GM19455 (cell line): ENCODE measurements around the gene CFAP206.

ENCODE experiments used
- ATAC-seq: cut with Tn5 transposase; IDR thresholded peaks from one replicate; pipeline ENCODE4 v1.9.1; 2021; ENCODE audit not compliant: unreplicated experiment

The CFAP206 gene

GRCh38 chr6:87407901-87408720 is at the start of gene CFAP206:
Gene CFAP206, plus strand, starts transcription at chr6:87407972. Its CDS starts 1,868 bp downstream, at chr6:87409840.
- peak; percentile 89 for ATAC-seq

GRCh38 chr6:87364602-87365252 is 43.0 kb upstream of the CFAP206 start:
- no peak for ATAC-seq

GRCh38 chr6:87366072-87366827 is 41.5 kb upstream of the CFAP206 start:
- ATAC-seq = no peak

- ATAC-seq = no peak
Measured at GRCh38 chr6:87366899-87367298, 40.9 kb upstream of the CFAP206 start.

GRCh38 chr6:87373377-87373776 is 34.4 kb upstream of the CFAP206 start:
- ATAC-seq = no peak

- no peak for ATAC-seq
Measured at GRCh38 chr6:87375315-87375714, 32.5 kb upstream of the CFAP206 start.

- ATAC-seq = no peak
Measured at GRCh38 chr6:87376643-87377042, 31.1 kb upstream of the CFAP206 start.

- ATAC-seq = no peak
Measured at GRCh38 chr6:87378947-87379346, 28.8 kb upstream of the CFAP206 start.

GRCh38 chr6:87382861-87383260 is 24.9 kb upstream of the CFAP206 start:
- ATAC-seq = no peak

- ATAC-seq = no peak
Measured at GRCh38 chr6:87384038-87384437, 23.7 kb upstream of the CFAP206 start.

- ATAC-seq = no peak
Measured at GRCh38 chr6:87384449-87384848, 23.3 kb upstream of the CFAP206 start.

GRCh38 chr6:87391334-87391733 is 16.4 kb upstream of the CFAP206 start:
- ATAC-seq = peak; percentile 52

- ATAC-seq = peak; percentile 76
Measured at GRCh38 chr6:87393026-87393622, 14.6 kb upstream of the CFAP206 start.

- ATAC-seq = no peak
Measured at GRCh38 chr6:87395431-87395830, 12.3 kb upstream of the CFAP206 start.

GRCh38 chr6:87396595-87397392 is 11.0 kb upstream of the CFAP206 start:
- no peak for ATAC-seq

- no peak for ATAC-seq
Measured at GRCh38 chr6:87397656-87398055, 10.1 kb upstream of the CFAP206 start.

- no peak for ATAC-seq
Measured at GRCh38 chr6:87401832-87402231, 5.9 kb upstream of the CFAP206 start.

- peak; percentile 23 for ATAC-seq
Measured at GRCh38 chr6:87407561-87407900, 241 bp upstream of the CFAP206 start.

- no peak for ATAC-seq
Measured at GRCh38 chr6:87408721-87409155, 966 bp downstream of the CFAP206 start.

- no peak for ATAC-seq
Measured at GRCh38 chr6:87419266-87419665, 11.5 kb downstream of the CFAP206 start.

GRCh38 chr6:87420360-87420759 is 12.6 kb downstream of the CFAP206 start:
- ATAC-seq = no peak
